Upper lobe of left lung (tissue), 4 donors: Measurements from ENCODE around the gene ZNF519.

ENCODE experiments used
- CTCF ChIP-seq, 6 experiments: fragments of 450-650 bp in 4 of 6; fragments of 200-600 bp in 2 of 6; sonication (generic) in 2 of 6; IDR thresholded peaks; one replicate each; pipeline ENCODE4 v1.5.1; 2016 to 2019; ENCODE audit warnings: antibody characterized with exemption in 6 of 6
- POLR2A ChIP-seq, 4 donors: fragments of 450-650 bp; IDR thresholded peaks; one replicate each; pipeline ENCODE4 v1.5.1; 2016 to 2017; ENCODE audit warnings: antibody characterized with exemption in 4 of 4, mild to moderate bottlenecking in 2 of 4

GRCh38 chr18:14104201-14104600 is 28.0 kb downstream of the ZNF519 start:
- TF ChIP-seq CTCF (IDR thresholded peaks at IDR 0.05) (no peak), POLR2A (IDR thresholded peaks at IDR 0.05) (no peak)
